GM12801 (cell line): Measurements from ENCODE around the gene CDC14A.

Experiments used
- CTCF ChIP-seq: IDR thresholded peaks from one replicate; pipeline ENCODE4 v1.5.1; 2011; ENCODE audit warnings: control low read depth; ENCODE audit not compliant: insufficient read length; ENCODE audit errors: extremely low read depth

CDC14A gene

GRCh38 chr1:100552922-100553321 lies 200.6 kb downstream of the CDC14A start:
- no peak for TF ChIP-seq CTCF

DNA sequence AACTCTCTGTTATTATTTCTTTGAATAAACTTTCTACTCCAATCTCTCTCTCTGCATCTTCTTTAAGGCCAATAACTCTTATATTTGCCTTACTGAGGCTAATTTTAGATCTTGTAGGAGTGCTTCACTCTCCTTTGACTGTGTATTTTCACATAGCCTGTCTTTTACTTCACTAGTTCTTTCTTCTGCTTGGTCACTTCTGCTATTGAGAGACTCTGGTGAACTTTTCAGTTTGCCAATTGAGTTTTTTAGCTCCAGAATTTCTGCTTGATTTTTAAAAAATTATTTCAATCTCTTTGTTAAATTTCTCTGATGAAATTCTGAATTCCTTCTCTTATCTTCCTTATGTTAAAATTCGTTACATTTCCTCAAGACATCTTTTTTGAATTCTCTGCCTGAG lies 203.9 kb downstream of the CDC14A start:
- no peak for TF ChIP-seq CTCF

GRCh38 chr1:100556925-100557605 lies 204.8 kb downstream of the CDC14A start:
- no peak for TF ChIP-seq CTCF

DNA sequence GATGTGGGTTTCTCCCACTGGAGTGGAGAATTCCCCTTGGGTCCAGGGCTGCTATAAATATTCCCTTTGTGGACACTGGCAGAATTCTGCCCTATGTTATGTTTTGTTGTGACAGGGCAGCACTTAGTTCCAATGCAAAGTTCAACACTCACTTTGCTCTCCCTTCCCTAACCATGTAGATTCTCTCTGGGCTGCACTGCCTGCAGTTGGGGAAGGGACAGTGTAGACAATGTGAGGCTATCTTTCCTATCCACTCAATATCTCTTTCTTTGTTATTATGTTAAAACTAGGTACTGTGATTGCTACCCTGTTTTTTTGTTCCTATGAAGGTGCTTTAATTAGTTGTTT lies 205.3 kb downstream of the CDC14A start:
- no peak for TF ChIP-seq CTCF

DNA sequence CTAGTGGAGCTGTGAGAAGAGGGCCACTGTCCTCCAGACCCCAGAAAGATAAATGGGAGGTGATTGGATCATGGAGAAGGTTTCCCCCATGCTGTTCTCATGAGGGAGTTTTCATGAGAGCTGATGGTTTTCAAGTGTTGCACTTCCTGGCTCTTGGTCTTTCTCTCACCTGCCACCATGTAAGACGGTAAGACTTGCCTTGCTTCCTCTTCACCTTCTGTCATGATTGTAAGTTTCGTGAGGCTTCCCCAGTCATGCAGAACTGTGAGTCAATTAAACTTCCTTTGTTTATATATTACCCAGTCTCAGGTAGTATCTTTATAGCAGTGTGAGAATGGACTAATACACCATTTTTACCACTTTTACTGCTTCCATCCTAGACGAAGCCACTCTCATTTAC lies 213.2 kb downstream of the CDC14A start:
- TF ChIP-seq CTCF = no peak

GRCh38 chr1:100565937-100566699 lies 213.8 kb downstream of the CDC14A start:
- TF ChIP-seq CTCF = no peak

- TF ChIP-seq CTCF = no peak
These were observed 214.8 kb downstream of the CDC14A start for GRCh38 chr1:100567062-100567461.
